HepG2 (cell line): ENCODE measurements around the gene FBF1. TPM values are rescaled to one million over a fixed set of nuclear protein-coding genes. Genes with fewer than 3 reads are reported as not detected.

ENCODE experiments used
- BCL6 ChIP-seq: IDR thresholded peaks from 2 replicates; pipeline ENCODE4 v1.6.1; 2016; ENCODE audit warnings: missing genetic modification reagents, missing compliant biosample characterization
- CENPT ChIP-seq: sonication (generic); formaldehyde crosslinking; IDR thresholded peaks from 2 replicates; pipeline ENCODE4 v1.8.0; 2022; ENCODE audit warnings: low read depth, mild to moderate bottlenecking, moderate library complexity, missing genetic modification reagents
- DNMT3B ChIP-seq: conservative IDR thresholded peaks from 2 replicates; pipeline ENCODE4 v1.6.1; 2016; ENCODE audit warnings: missing biosample characterization, control low read depth
- FOXK1 ChIP-seq: sonication (generic); formaldehyde crosslinking; IDR thresholded peaks from 2 replicates; pipeline ENCODE4 v1.4.0; 2020; ENCODE audit warnings: low read depth, missing genetic modification reagents, borderline replicate concordance
- GATAD2A ChIP-seq: IDR thresholded peaks from 2 replicates; pipeline ENCODE4 v1.6.1; 2016
- ISL2 ChIP-seq: sonication (generic); formaldehyde crosslinking; IDR thresholded peaks from 2 replicates; pipeline ENCODE4 v1.5.0; 2020; ENCODE audit warnings: missing genetic modification reagents
- KDM5B ChIP-seq: sonication (generic); formaldehyde crosslinking; IDR thresholded peaks from 2 replicates; pipeline ENCODE4 v1.4.0; 2020; ENCODE audit warnings: missing genetic modification reagents, mild to moderate bottlenecking, borderline replicate concordance
- RAD21 ChIP-seq: fragments of 450-650 bp; formaldehyde crosslinking; IDR thresholded peaks from 2 replicates; pipeline ENCODE4 v1.5.0; 2020; ENCODE audit warnings: mild to moderate bottlenecking
- RFX3 ChIP-seq: IDR thresholded peaks from 2 replicates; pipeline ENCODE4 v1.6.1; 2016; ENCODE audit warnings: missing biosample characterization, missing genetic modification reagents
- ZNF7 ChIP-seq: IDR thresholded peaks from 2 replicates; pipeline ENCODE4 v1.6.1; 2016; ENCODE audit warnings: missing biosample characterization, missing genetic modification reagents
- ZSCAN25 ChIP-seq: sonication (generic); formaldehyde crosslinking; IDR thresholded peaks from 2 replicates; pipeline ENCODE4 v1.8.0; 2022; ENCODE audit warnings: mild to moderate bottlenecking, missing genetic modification reagents
- polyA plus RNA-seq, 8 experiments: library from polyadenylated mRNA; depleted of rRNA in 3 of 8; stranded (reverse) in 7 of 8; unstranded in 1 of 8; fragments of >200 nt; fragmentation: Illumina TruSeq in 4 of 8; extraction: Trizol in 4 of 8; gene quantifications; 2 replicates each; pipeline versions ENCODE4 v1.2.1 to v1.2.3, GENCODE V29; 2011 to 2016; ENCODE audit warnings: low read depth in 4 of 8, missing spikeins in 1 of 8, mixed read lengths in 1 of 8; ENCODE audit not compliant: insufficient read depth in 1 of 8
- total RNA-seq, 5 experiments: library from RNA; depleted of rRNA; stranded (reverse); fragments of >200 nt; fragmentation: Illumina TruSeq; extraction: Trizol; gene quantifications; 2 replicates each; pipeline ENCODE4 v1.2.3, GENCODE V29; 2016; ENCODE audit warnings: low read depth in 1 of 5
- TF ChIP-seq, protein P1 (sequence below): IDR thresholded peaks from 2 replicates; pipeline ENCODE4 v1.6.1; 2016
- TF ChIP-seq, protein P2 (sequence below): sonication (generic); formaldehyde crosslinking; IDR thresholded peaks from 2 replicates; pipeline ENCODE4 v1.4.0; 2020; ENCODE audit warnings: missing genetic modification reagents
- TF ChIP-seq, protein P3 (sequence below): sonication (generic); formaldehyde crosslinking; IDR thresholded peaks from 2 replicates; pipeline ENCODE4 v1.5.0; 2020; ENCODE audit warnings: missing genetic modification reagents
- TF ChIP-seq, protein P4 (sequence below): sonication (generic); formaldehyde crosslinking; IDR thresholded peaks from 2 replicates; pipeline ENCODE4 v1.8.0; 2022; ENCODE audit warnings: missing genetic modification reagents, mild to moderate bottlenecking, borderline replicate concordance

Gene FBF1
- total and polyA plus RNA-seq, 2 of the 13 experiments (the other 11 are each of a cell fraction or from before 2014, with no cell fraction given): 2.4 to 8.1 TPM

DNA sequence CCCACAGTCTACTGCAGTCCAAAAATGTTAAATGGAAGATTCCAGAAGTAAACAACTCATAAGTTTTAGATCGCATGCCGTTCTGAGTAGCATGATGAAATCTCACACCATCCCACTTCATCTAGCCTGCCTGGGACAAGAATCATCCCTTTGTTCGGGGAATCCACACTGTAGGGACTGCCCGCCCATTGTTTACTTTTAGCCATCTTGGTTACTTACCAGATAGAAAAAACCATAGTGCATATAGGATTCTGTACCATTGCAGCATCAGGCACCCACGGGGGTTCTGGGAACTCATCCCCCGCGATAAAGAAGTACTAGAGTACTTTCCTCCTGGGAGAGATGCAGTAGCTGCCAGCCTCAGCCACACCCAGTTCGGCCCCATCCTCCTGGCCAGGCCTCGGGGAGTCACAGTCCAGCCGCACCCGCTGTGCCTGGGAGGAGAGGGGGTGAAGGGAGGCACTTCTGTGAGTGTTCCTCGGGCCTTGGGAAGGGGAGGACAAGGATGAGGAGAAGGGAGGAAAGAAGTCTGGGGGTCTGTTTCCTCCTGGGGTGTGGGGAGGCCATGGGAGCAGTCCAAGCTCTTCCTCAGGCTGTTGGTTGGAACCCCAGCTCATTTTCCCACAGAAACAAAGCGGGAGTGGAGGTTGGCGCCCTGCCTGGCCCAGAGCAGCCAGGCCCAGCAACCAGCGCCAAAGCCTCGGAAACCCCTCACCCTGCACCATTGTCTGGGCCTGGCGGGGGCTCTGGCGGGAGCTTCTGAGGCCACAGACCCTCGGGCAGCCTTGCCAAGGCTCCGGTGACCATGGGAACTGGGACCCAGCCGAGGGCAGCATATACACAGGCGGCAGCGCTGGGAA lies 71.3 kb downstream of the FBF1 start (continued):
- 0 out of 2 replicates have a peak, but pooled peaks have one; percentile 27 for TF ChIP-seq RFX3
- TF ChIP-seq ISL2 (CRISPR knock-in tag): peak; percentile 77; the same call in 1 of the 2 replicates
- TF ChIP-seq, protein P1, sequence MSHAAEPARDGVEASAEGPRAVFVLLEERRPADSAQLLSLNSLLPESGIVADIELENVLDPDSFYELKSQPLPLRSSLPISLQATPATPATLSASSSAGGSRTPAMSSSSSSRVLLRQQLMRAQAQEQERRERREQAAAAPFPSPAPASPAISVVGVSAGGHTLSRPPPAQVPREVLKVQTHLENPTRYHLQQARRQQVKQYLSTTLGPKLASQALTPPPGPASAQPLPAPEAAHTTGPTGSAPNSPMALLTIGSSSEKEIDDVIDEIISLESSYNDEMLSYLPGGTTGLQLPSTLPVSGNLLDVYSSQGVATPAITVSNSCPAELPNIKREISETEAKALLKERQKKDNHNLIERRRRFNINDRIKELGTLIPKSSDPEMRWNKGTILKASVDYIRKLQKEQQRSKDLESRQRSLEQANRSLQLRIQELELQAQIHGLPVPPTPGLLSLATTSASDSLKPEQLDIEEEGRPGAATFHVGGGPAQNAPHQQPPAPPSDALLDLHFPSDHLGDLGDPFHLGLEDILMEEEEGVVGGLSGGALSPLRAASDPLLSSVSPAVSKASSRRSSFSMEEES (CRISPR knock-in tag): 0 out of 2 replicates have a peak, but pooled peaks have one; percentile 44
- peak; percentile 46; the same call in 1 of the 2 replicates for TF ChIP-seq KDM5B (CRISPR knock-in tag)
- TF ChIP-seq DNMT3B: peak; percentile 62; the same call in 1 of the 2 replicates
- TF ChIP-seq ZSCAN25: peak; percentile 41; the same call in 1 of the 2 replicates
- peak; percentile 32; the same call in 1 of the 2 replicates for TF ChIP-seq RAD21 (CRISPR knock-in tag)
- TF ChIP-seq, protein P2, sequence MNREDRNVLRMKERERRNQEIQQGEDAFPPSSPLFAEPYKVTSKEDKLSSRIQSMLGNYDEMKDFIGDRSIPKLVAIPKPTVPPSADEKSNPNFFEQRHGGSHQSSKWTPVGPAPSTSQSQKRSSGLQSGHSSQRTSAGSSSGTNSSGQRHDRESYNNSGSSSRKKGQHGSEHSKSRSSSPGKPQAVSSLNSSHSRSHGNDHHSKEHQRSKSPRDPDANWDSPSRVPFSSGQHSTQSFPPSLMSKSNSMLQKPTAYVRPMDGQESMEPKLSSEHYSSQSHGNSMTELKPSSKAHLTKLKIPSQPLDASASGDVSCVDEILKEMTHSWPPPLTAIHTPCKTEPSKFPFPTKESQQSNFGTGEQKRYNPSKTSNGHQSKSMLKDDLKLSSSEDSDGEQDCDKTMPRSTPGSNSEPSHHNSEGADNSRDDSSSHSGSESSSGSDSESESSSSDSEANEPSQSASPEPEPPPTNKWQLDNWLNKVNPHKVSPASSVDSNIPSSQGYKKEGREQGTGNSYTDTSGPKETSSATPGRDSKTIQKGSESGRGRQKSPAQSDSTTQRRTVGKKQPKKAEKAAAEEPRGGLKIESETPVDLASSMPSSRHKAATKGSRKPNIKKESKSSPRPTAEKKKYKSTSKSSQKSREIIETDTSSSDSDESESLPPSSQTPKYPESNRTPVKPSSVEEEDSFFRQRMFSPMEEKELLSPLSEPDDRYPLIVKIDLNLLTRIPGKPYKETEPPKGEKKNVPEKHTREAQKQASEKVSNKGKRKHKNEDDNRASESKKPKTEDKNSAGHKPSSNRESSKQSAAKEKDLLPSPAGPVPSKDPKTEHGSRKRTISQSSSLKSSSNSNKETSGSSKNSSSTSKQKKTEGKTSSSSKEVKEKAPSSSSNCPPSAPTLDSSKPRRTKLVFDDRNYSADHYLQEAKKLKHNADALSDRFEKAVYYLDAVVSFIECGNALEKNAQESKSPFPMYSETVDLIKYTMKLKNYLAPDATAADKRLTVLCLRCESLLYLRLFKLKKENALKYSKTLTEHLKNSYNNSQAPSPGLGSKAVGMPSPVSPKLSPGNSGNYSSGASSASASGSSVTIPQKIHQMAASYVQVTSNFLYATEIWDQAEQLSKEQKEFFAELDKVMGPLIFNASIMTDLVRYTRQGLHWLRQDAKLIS (CRISPR knock-in tag): no peak
- TF ChIP-seq, protein P3, sequence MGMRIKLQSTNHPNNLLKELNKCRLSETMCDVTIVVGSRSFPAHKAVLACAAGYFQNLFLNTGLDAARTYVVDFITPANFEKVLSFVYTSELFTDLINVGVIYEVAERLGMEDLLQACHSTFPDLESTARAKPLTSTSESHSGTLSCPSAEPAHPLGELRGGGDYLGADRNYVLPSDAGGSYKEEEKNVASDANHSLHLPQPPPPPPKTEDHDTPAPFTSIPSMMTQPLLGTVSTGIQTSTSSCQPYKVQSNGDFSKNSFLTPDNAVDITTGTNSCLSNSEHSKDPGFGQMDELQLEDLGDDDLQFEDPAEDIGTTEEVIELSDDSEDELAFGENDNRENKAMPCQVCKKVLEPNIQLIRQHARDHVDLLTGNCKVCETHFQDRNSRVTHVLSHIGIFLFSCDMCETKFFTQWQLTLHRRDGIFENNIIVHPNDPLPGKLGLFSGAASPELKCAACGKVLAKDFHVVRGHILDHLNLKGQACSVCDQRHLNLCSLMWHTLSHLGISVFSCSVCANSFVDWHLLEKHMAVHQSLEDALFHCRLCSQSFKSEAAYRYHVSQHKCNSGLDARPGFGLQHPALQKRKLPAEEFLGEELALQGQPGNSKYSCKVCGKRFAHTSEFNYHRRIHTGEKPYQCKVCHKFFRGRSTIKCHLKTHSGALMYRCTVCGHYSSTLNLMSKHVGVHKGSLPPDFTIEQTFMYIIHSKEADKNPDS (CRISPR knock-in tag): peak; percentile 100
- no peak for TF ChIP-seq CENPT (CRISPR knock-in tag)
- peak; percentile 57; the same call in 1 of the 2 replicates for TF ChIP-seq FOXK1
- TF ChIP-seq, protein P4, sequence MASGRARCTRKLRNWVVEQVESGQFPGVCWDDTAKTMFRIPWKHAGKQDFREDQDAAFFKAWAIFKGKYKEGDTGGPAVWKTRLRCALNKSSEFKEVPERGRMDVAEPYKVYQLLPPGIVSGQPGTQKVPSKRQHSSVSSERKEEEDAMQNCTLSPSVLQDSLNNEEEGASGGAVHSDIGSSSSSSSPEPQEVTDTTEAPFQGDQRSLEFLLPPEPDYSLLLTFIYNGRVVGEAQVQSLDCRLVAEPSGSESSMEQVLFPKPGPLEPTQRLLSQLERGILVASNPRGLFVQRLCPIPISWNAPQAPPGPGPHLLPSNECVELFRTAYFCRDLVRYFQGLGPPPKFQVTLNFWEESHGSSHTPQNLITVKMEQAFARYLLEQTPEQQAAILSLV (CRISPR knock-in tag): 0 out of 2 replicates have a peak, but pooled peaks have one; percentile 25
- TF ChIP-seq BCL6 (CRISPR knock-in tag): peak; percentile 69
- peak; percentile 97 for TF ChIP-seq GATAD2A (CRISPR knock-in tag)
- TF ChIP-seq ZNF7 (CRISPR knock-in tag): no peak
